WTC11 (cell line): Measurements from ENCODE around the gene CCNL1. TPM values are rescaled to one million over a fixed set of nuclear protein-coding genes. Genes with fewer than 3 reads are reported as not detected.

ENCODE experiments used
- ATAC-seq: fragments of 200-7000 bp; cut with Tn5 transposase; 2 replicates; pipeline ENCODE4 v1.10.0; 2021; ENCODE audit warnings: mild to moderate bottlenecking, moderate library complexity
- CTCF ChIA-PET: fragments of 300-600 bp; sonication (Branson Sonifier 250); formaldehyde crosslinking; loops from one replicate; lab custom pipeline; 2021; ENCODE audit warnings: antibody characterized with exemption; lab: Charles Lee
- POLR2A ChIA-PET: fragments of 350-600 bp; sonication (Branson Sonifier 250); formaldehyde crosslinking; loops from one replicate; lab custom pipeline; 2021; ENCODE audit warnings: antibody characterized with exemption; lab: Charles Lee
- DNase-seq: peaks from one replicate; pipeline ENCODE4 v3.0.0; 2021; ENCODE audit warnings: low spot score
- H3K27ac Mint-ChIP-seq: 2 replicates; pipeline ENCODE4 v1.8.0; 2021; ENCODE audit warnings: mixed read lengths
- H3K27me3 Mint-ChIP-seq: 2 replicates; pipeline ENCODE4 v1.8.0; 2021; ENCODE audit warnings: low read depth, mild to moderate bottlenecking, moderate library complexity, mixed read lengths
- H3K36me3 Mint-ChIP-seq: 2 replicates; pipeline ENCODE4 v1.8.0; 2021; ENCODE audit warnings: mixed read lengths
- H3K4me1 Mint-ChIP-seq: 2 replicates; pipeline ENCODE4 v1.8.0; 2022; ENCODE audit warnings: mixed read lengths
- H3K4me3 Mint-ChIP-seq: 2 replicates; pipeline ENCODE4 v1.8.0; 2021; ENCODE audit warnings: mild to moderate bottlenecking, moderate library complexity, mixed read lengths
- H3K9me3 Mint-ChIP-seq: 2 replicates; pipeline ENCODE4 v1.8.0; 2021; ENCODE audit warnings: mixed read lengths
- ATF1 ChIP-seq: sonication (generic); formaldehyde crosslinking; IDR thresholded peaks from 2 replicates; pipeline ENCODE4 v1.8.1; 2023; ENCODE audit warnings: mild to moderate bottlenecking, moderate library complexity, missing genetic modification reagents
- CBFB ChIP-seq: sonication (generic); formaldehyde crosslinking; IDR thresholded peaks from 2 replicates; pipeline ENCODE4 v1.8.1; 2022; ENCODE audit warnings: mild to moderate bottlenecking, low read depth, missing genetic modification reagents
- IRF2 ChIP-seq: sonication (generic); formaldehyde crosslinking; IDR thresholded peaks from 2 replicates; pipeline ENCODE4 v1.8.0; 2022; ENCODE audit warnings: low read depth, missing genetic modification reagents, borderline replicate concordance
- SMAD3 ChIP-seq: sonication (generic); formaldehyde crosslinking; IDR thresholded peaks from 2 replicates; pipeline ENCODE4 v1.8.0; 2022; ENCODE audit warnings: missing genetic modification reagents, mild to moderate bottlenecking, borderline replicate concordance
- SMAD4 ChIP-seq: sonication (generic); formaldehyde crosslinking; IDR thresholded peaks from 2 replicates; pipeline ENCODE4 v1.8.0; 2022; ENCODE audit warnings: mild to moderate bottlenecking, missing genetic modification reagents
- ZMAT4 ChIP-seq: fragments of 250-450 bp; sonication (Bioruptor Pico); IDR thresholded peaks from 2 replicates; pipeline ENCODE4 v1.9.0; 2021; ENCODE audit warnings: mild to moderate bottlenecking
- ZNF138 ChIP-seq: sonication (generic); formaldehyde crosslinking; conservative IDR thresholded peaks from 2 replicates; pipeline ENCODE4 v1.8.1; 2022; ENCODE audit warnings: mild to moderate bottlenecking, moderate library complexity, missing genetic modification reagents
- total RNA-seq: library from RNA; stranded (reverse); gene quantifications from 3 replicates; pipeline ENCODE4 v1.2.3, GENCODE V29; 2021
- TF ChIP-seq, protein P1 (sequence below): sonication (generic); formaldehyde crosslinking; IDR thresholded peaks from 2 replicates; pipeline ENCODE4 v1.8.0; 2022; ENCODE audit warnings: missing genetic modification reagents
- TF ChIP-seq, protein P2 (sequence below): sonication (generic); formaldehyde crosslinking; IDR thresholded peaks from 2 replicates; pipeline ENCODE4 v1.8.1; 2023; ENCODE audit warnings: mild to moderate bottlenecking, missing genetic modification reagents
- TF ChIP-seq, protein P3 (sequence below): sonication (generic); formaldehyde crosslinking; IDR thresholded peaks from 2 replicates; pipeline ENCODE4 v1.8.1; 2023; ENCODE audit warnings: mild to moderate bottlenecking, missing genetic modification reagents
- TF ChIP-seq, protein P4 (sequence below): fragments of 250-450 bp; sonication (Bioruptor Pico); IDR thresholded peaks from 2 replicates; pipeline ENCODE4 v2.1.2; 2022; ENCODE audit warnings: mild to moderate bottlenecking, moderate library complexity

The CCNL1 gene
- total RNA-seq, 1 experiment from 2014 or later: 79.6 TPM

GRCh38 chr3:157117206-157117605 is 42.7 kb downstream of the CCNL1 start:
- TF ChIP-seq SMAD4 (CRISPR knock-in tag) (no peak), ZNF138 (CRISPR knock-in tag) (no peak), CBFB (CRISPR knock-in tag) (no peak), IRF2 (CRISPR knock-in tag) (no peak), SMAD3 (CRISPR knock-in tag) (no peak), ATF1 (CRISPR knock-in tag) (no peak)
- TF ChIP-seq, protein P1, sequence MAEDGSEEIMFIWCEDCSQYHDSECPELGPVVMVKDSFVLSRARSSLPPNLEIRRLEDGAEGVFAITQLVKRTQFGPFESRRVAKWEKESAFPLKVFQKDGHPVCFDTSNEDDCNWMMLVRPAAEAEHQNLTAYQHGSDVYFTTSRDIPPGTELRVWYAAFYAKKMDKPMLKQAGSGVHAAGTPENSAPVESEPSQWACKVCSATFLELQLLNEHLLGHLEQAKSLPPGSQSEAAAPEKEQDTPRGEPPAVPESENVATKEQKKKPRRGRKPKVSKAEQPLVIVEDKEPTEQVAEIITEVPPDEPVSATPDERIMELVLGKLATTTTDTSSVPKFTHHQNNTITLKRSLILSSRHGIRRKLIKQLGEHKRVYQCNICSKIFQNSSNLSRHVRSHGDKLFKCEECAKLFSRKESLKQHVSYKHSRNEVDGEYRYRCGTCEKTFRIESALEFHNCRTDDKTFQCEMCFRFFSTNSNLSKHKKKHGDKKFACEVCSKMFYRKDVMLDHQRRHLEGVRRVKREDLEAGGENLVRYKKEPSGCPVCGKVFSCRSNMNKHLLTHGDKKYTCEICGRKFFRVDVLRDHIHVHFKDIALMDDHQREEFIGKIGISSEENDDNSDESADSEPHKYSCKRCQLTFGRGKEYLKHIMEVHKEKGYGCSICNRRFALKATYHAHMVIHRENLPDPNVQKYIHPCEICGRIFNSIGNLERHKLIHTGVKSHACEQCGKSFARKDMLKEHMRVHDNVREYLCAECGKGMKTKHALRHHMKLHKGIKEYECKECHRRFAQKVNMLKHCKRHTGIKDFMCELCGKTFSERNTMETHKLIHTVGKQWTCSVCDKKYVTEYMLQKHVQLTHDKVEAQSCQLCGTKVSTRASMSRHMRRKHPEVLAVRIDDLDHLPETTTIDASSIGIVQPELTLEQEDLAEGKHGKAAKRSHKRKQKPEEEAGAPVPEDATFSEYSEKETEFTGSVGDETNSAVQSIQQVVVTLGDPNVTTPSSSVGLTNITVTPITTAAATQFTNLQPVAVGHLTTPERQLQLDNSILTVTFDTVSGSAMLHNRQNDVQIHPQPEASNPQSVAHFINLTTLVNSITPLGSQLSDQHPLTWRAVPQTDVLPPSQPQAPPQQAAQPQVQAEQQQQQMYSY (CRISPR knock-in tag): no peak
- TF ChIP-seq, protein P2, sequence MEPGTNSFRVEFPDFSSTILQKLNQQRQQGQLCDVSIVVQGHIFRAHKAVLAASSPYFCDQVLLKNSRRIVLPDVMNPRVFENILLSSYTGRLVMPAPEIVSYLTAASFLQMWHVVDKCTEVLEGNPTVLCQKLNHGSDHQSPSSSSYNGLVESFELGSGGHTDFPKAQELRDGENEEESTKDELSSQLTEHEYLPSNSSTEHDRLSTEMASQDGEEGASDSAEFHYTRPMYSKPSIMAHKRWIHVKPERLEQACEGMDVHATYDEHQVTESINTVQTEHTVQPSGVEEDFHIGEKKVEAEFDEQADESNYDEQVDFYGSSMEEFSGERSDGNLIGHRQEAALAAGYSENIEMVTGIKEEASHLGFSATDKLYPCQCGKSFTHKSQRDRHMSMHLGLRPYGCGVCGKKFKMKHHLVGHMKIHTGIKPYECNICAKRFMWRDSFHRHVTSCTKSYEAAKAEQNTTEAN (CRISPR knock-in tag): no peak
- TF ChIP-seq, protein P3, sequence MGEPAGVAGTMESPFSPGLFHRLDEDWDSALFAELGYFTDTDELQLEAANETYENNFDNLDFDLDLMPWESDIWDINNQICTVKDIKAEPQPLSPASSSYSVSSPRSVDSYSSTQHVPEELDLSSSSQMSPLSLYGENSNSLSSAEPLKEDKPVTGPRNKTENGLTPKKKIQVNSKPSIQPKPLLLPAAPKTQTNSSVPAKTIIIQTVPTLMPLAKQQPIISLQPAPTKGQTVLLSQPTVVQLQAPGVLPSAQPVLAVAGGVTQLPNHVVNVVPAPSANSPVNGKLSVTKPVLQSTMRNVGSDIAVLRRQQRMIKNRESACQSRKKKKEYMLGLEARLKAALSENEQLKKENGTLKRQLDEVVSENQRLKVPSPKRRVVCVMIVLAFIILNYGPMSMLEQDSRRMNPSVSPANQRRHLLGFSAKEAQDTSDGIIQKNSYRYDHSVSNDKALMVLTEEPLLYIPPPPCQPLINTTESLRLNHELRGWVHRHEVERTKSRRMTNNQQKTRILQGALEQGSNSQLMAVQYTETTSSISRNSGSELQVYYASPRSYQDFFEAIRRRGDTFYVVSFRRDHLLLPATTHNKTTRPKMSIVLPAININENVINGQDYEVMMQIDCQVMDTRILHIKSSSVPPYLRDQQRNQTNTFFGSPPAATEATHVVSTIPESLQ: no peak
- ChIA-PET POLR2A (no interaction called here), CTCF (interaction anchor here (1.4 kb wide), 1 partner anchor 28 kb away, joined by 4 read pairs; no protein-coding TSS in a partner anchor)
- no peak overlapping the region for H3K27ac Mint-ChIP-seq
- no peak for DNase-seq
- no peaks in the 10 kb centered on the region for H3K4me1 Mint-ChIP-seq
- H3K4me3 Mint-ChIP-seq: no peak overlapping the region
- ATAC-seq: no peak
- H3K9me3 Mint-ChIP-seq: no peaks in the 10 kb centered on the region
- no peaks in the 10 kb centered on the region for H3K27me3 Mint-ChIP-seq
- H3K36me3 Mint-ChIP-seq: no peaks in the 10 kb centered on the region

DNA sequence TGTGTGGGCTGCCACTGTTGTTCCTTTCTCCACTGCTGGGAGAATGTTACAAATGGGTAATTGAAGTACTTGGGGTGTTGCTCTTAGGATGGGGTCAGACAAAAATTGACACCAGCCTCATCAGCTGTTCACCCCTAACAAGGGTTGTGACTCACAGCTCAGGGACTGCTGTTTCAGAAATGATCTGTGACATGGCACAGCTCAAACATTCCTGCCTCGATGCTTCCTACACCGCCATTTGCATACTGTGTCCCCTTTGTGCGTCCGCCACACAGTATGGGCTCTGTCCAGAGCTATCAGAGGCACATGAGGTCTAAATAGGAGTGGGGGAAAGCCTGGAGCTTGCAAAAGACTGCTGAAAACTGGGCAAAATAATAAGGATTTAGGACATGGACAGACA is 43.9 kb downstream of the CCNL1 start:
- no peak for ATAC-seq
- DNase-seq: no peak
- H3K27me3 Mint-ChIP-seq: no peaks in the 10 kb centered on the region; the same call in 1 of the 2 replicates
- CTCF ChIA-PET: interaction anchor here (1.2 to 1.3 kb wide), 2 partner anchors 12 to 22 kb away, joined by 3 to 4 read pairs; no protein-coding TSS in a partner anchor
- no peak overlapping the region for H3K4me3 Mint-ChIP-seq
- H3K4me1 Mint-ChIP-seq: no peaks in the 10 kb centered on the region
- H3K9me3 Mint-ChIP-seq: no peaks in the 10 kb centered on the region
- POLR2A ChIA-PET: no interaction called here
- no peak overlapping the region for H3K27ac Mint-ChIP-seq
- TF ChIP-seq, protein P4, sequence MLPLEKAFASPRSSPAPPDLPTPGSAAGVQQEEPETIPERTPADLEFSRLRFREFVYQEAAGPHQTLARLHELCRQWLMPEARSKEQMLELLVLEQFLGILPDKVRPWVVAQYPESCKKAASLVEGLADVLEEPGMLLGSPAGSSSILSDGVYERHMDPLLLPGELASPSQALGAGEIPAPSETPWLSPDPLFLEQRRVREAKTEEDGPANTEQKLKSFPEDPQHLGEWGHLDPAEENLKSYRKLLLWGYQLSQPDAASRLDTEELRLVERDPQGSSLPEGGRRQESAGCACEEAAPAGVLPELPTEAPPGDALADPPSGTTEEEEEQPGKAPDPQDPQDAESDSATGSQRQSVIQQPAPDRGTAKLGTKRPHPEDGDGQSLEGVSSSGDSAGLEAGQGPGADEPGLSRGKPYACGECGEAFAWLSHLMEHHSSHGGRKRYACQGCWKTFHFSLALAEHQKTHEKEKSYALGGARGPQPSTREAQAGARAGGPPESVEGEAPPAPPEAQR (CRISPR knock-in tag): no peak
- TF ChIP-seq ZMAT4 (CRISPR knock-in tag) (no peak), SMAD3 (CRISPR knock-in tag) (no peak)
- no peaks in the 10 kb centered on the region for H3K36me3 Mint-ChIP-seq
